Left renal pelvis (tissue), 4 donors: ENCODE measurements around the gene CLPSL2. TPM values are rescaled to one million over a fixed set of nuclear protein-coding genes. Genes with fewer than 3 reads are reported as not detected.

Source experiments
- DNase-seq, 4 donors: peaks; one replicate each; pipeline ENCODE4 v3.0.0-alpha.2; 2013; ENCODE audit warnings: low read depth in 4 of 4, low spot score in 3 of 4
- polyA plus RNA-seq, 4 donors: library from polyadenylated mRNA; unstranded; fragments of 120-200 nt; gene quantifications; one replicate each; pipeline ENCODE4 v1.2.1, GENCODE V29; 2013; ENCODE audit not compliant: insufficient read length in 4 of 4

Gene CLPSL2
- polyA plus RNA-seq, 4 donors: 0.40 to 0.52 TPM; not detected in 2

DNA sequence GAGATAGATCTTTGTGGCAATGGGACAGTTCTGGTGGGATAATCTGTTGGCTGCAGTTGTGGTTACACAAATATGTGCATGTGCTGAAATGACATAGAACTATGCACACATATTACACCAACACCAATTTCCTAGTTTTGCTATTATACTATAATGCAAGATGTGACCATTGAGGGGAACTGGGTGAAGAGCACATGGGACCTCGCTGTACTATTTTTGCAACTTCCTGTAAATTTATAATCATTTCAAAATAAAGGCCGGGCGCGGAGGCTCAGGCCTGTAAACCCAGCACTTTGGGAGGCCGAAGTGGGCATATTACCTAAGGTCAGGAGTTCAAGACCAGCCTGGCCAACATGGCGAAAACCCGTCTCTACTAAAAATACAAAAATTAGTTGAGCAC is 30.9 kb upstream of the CLPSL2 start:
- DNase-seq: no peak

DNA sequence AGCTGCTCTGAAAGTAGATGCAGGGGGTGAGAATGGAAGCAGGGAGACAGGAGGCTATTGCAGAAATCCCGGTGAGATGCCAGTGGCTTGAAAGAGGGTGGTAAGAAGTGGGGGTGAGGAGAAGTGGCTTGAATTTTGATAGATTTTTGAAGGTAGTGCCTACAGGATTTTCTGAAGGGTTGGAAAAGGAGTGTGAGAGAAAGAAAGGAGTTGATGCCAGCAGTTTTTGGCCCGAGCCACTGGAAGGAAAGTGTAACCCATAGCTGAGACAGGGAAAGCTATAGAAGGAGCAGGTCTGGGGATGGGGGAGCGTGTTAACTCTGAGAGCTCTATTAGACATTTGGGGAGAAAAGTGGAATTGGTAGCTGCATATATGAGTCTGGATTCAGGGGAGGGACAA is 29.9 kb upstream of the CLPSL2 start:
- no peak for DNase-seq

DNA sequence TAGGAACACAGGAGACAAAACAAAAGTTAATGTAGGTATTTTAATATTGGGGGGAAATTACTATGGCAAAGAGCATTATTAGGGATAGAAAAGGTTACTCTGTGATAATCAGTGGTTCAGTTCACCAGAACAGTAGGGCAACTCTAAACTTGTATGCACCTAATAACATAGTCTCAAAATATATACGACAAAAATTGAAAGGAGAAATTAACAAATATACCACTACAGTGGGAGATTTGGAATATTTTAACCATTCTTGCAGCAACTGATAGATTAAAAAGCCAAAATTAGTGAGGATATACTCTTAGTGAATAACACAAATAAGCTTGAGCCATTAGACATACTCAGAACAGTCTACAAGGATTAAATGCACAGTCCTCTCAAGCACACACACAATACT is 28.5 kb upstream of the CLPSL2 start:
- no peak for DNase-seq

- DNase-seq: no peak
These were observed 25.8 kb upstream of the CLPSL2 start for GRCh38 chr6:35750557-35750956.

DNA sequence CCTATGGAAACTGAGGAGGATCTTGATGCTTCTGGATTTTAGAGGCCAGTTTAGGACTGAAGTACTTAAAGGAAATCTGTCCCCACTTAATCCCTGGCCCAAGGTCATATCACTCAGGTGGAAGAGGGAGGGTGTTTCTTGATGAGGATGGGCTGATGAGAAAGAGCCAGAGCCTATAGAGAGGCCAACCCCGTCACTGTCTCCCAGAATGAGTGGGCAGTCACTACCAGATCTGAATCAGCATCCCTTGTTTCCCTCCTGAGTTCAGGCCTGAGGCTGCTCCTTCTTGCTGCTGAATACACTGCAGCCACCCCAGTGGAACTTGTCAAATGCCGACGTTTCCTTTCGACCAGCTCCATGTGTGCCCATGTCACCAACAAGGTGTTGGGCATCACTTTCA is 24.8 kb upstream of the CLPSL2 start:
- DNase-seq: no peak

- no peak for DNase-seq
These were observed 24.1 kb upstream of the CLPSL2 start for GRCh38 chr6:35752330-35752729.

- DNase-seq: no peak
These were observed 21.7 kb upstream of the CLPSL2 start for GRCh38 chr6:35754452-35755277.

GRCh38 chr6:35755278-35755924 is 21.0 kb upstream of the CLPSL2 start:
- DNase-seq: no peak

DNA sequence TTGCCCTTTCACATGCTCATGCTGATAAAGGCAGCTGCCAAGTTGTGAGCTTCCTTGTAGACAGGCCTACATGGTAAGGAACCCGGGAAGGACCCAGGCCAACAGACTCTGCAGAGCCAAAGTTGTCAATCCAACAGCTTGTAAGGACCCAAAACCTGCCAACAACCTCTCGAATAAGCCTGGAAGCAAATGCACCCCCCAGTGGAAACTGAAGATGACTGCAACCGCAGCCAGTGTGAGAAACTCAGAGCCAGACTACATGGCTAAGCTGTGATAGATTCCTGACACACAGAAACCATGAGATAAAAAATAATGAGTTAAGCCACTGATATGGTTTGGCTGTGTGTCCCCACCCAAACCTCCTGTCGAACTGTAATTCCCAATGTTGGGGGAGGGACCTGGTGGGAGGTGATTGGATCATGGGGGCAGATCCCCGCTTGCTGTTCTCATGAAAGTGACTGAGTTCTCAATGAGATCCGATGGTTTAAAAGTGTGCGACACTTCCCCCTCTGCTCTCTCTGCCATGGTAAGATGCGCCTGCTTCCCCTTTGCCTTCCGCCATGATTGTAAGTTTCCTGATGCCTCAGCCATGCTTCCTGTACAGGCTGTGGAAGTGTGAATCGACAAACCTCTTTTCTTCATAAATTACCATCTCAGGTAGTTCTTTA is 18.8 kb upstream of the CLPSL2 start:
- no peak for DNase-seq

GRCh38 chr6:35759426-35759825 is 17.0 kb upstream of the CLPSL2 start:
- DNase-seq: no peak

DNA sequence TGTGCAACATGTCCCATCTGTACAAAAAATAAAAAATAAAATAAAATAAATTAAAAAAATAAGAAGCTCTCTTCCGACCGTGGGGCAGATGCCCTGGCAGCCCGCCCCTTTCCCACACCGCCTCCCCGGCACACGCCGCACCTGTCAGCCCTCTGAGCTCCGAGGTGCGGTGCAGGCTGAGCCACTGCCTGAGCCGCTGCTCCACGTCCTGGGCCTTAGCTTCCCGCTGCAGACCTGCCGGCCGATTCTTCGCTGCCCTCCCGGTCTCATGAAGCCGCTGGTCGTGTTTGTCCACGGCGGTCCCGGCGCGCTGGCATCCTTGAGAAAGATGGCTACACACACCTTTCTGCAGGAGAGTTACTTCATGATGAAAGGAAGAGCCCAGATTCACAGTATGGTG is 10.7 kb upstream of the CLPSL2 start:
- no peak for DNase-seq

DNA sequence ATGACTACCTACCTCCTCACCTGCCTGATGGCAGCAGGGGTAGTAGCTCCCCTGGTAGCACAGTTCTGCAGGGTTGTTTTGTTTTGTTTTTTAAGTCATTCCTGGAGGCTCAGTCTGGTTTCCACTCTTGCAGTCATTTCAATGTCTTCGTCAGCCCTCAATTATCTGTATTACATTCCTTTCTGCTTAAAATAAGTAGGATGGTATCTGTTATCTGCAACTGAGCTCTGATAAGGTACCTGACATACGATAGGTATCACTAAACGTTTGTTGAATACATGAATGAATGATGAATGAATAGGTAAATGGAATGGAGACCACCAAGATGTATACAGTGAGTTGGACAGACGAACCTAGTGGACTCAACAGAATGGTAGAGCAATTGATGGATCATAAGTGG is 7.2 kb upstream of the CLPSL2 start:
- DNase-seq: no peak

DNA sequence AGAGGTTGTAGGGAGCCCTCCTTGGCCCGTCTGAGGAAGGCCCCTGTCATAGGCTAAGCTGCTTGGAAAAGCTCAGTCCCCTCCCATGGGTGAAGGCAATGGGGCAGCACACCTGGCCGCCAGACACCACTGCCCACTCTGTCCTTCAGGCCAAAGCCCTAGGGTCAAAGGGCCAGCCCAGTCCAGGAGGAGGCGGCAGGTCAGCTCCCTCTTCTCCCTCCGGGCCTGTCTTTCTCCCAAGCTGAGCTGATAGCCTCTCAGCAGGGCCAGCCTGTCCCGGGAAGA is 5.1 kb upstream of the CLPSL2 start:
- no peak for DNase-seq

GRCh38 chr6:35774116-35774794 is 2.1 kb upstream of the CLPSL2 start:
- no peak for DNase-seq

GRCh38 chr6:35775031-35775430 is 1.4 kb upstream of the CLPSL2 start:
- no peak for DNase-seq

DNA sequence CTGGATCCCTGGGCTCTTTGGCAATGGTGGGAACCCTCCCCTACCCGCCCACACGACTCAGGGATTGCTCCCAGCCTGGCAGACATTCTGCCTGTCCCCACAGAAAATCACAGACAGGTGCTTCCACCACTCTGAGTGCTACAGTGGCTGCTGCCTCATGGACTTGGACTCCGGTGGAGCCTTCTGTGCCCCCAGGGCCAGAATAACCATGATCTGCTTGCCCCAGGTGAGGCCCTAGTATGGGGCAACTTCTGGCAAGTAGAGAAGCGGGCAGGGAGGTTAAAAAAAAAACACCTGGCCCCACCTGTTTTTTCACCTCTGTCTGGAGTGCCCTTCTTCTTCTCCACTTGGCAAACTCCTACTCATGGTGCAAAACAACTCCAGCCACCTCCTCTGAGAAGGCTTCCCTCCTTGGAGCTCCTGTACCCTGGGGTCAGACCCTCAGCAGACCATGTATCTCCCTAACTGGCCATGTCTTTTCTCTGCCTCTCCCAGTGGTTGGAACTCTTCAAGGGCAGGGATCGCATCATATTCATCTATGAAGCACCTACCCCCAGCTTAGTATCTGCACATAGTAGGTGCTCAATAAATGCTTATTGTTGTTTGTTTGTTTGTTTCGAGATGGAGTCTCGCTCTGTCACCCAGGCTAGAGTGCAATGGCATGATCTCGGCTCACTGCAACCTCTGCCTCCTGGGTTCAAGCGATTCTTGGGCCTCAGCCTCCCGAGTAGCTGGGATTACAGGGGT is 1.1 kb downstream of the CLPSL2 start:
- no peak for DNase-seq

- no peak for DNase-seq
These were observed 2.0 kb downstream of the CLPSL2 start for GRCh38 chr6:35778437-35778836.

DNA sequence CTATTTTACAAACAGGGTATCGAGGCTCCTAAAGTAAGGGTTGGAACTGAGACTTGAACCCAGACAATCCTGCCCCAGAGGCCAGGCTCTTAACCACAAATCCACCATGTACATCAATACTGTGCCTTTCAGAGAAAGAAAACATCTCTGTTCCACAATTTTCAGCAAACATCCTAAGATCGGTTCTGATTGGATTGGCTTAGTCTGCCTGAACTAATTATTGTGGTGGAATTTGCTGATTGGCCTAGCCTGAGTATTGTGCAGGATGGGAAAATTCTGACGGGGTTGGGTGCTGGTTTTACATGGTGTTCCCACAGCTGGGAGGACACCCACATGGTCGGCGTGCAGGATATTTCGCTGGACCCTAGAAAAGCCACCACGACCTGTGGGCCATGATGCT is 4.3 kb downstream of the CLPSL2 start, which contains the start of gene CLPSL1:
Gene CLPSL1 (plus strand): TSS at position 301 of the 400 bp plus-strand sequence. CDS start 92 bp downstream, at position 393.
- no peak for DNase-seq

- DNase-seq: no peak
These were observed 4.9 kb downstream of the CLPSL2 start for GRCh38 chr6:35781290-35781689.

- DNase-seq: no peak
These were observed 6.0 kb downstream of the CLPSL2 start for GRCh38 chr6:35782424-35782823.

GRCh38 chr6:35784200-35784599 is 7.8 kb downstream of the CLPSL2 start:
- DNase-seq: no peak
